ENCODE results near the gene C4A.

GRCh38 chr6:31946370-31946885 lies 35.4 kb upstream of the C4A start:
- no peak for TF ChIP-seq CTCF (IDR thresholded peaks at IDR 0.05)
- TF ChIP-seq POLR2A (IDR thresholded peaks at IDR 0.05), result no peak
- TF ChIP-seq POLR2AphosphoS5 (IDR thresholded peaks at IDR 0.05), result no peak

Data from stomach (tissue), 4 donors.